ENCODE measurements around the gene ACSL1.

- TF ChIP-seq POLR2A (IDR thresholded peaks at IDR 0.05; ENCODE audit: extremely low read depth, insufficient read length) (no peak), CTCF (IDR thresholded peaks at IDR 0.05; ENCODE audit: low read depth, low read length) (no peak)
Observed at GRCh38 chr4:184812199-184812542, 13.6 kb downstream of the ACSL1 start.

Data from NB4 (cell line).